Activated T-cell treated with anti-CD3 and anti-CD28 coated beads for 48 hours (primary cell): Measurements from ENCODE around the gene LGALS1.

ENCODE experiments used
- DNase-seq: peaks from one replicate; pipeline ENCODE4 v3.0.0-alpha.2; 2020; ENCODE audit warnings: low read depth

Gene LGALS1

DNA sequence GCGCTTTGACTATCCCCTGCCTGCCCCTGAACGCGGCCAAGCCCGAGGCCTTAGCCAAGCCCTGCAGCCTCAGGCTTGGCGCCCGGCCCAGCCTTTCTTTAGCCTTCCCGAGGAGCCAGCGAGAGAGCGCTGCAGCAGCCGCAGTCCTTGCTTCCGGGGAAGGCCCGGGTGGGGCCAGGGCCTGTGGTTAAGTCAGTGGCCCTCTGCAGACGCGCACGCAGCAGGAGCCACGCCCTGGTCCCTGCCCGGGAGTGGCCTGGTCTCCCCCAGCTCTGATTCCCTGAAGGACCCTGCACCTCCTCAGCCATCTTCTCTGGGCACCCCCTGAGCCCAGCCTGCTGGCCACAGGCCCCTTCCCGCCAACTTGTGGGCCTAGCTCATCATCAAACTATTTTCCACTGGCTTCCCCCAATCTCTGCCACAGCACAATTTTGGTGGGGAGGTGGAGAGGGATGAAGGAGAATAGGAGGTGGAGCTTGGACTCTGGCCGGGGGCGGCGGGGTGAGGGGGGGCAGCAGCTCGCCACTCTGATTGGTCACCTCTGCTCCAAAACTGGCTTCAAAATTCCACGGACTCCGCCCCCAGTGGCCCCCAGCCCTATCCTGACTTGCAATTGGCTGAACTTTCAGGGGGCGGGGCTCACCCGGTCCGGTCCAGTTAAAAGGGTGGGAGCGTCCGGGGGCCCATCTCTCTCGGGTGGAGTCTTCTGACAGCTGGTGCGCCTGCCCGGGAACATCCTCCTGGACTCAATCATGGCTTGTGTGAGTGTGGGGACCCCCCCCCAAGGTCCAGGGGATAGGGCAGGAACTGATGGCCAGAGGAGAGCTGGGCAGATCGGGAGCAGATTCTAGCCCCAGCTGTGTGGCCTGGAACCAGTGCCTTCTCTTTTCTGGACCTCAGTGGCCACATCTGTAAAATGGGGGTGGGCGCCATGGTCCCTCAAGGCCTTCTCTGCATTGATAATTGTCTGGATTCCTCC, at the start of gene LGALS1:
TSS of gene LGALS1 (plus strand) at position 686 of the 979 bp plus-strand sequence. CDS start at position 753, 67 bp downstream.
- peak; percentile 66 for DNase-seq

GRCh38 chr22:37625737-37626136, 49.7 kb upstream of the LGALS1 start:
- DNase-seq: no peak

GRCh38 chr22:37626144-37626543, 49.3 kb upstream of the LGALS1 start:
- DNase-seq: no peak

GRCh38 chr22:37626556-37627075, 48.8 kb upstream of the LGALS1 start:
- no peak for DNase-seq

GRCh38 chr22:37627121-37627520, 48.3 kb upstream of the LGALS1 start:
- DNase-seq: no peak

- no peak for DNase-seq
These were observed 47.9 kb upstream of the LGALS1 start for GRCh38 chr22:37627545-37627944.

- DNase-seq: no peak
These were observed 46.6 kb upstream of the LGALS1 start for GRCh38 chr22:37628830-37629229.

DNA sequence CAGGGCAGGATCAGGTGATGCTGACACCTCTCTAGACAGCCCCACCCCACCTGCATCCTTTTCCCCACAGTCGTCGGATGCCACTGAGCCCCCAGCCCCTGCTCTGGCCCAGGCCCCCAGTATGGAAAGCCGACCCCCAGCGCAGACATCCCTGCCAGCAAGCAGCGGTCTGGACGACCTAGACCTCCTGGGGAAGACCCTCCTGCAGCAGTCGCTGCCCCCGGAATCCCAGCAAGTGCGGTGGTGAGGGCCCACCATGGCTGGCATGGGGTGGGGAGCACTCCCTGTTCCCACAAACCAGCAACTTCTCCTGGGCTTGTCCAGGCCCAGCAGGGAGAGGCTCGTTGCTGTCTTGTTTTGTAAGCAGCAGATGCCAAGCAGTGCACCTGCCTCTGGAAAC, 45.5 kb upstream of the LGALS1 start:
- DNase-seq: no peak

- DNase-seq: no peak
These were observed 44.5 kb upstream of the LGALS1 start for GRCh38 chr22:37630839-37631435.

GRCh38 chr22:37631448-37632173, 43.8 kb upstream of the LGALS1 start:
- DNase-seq: no peak

DNA sequence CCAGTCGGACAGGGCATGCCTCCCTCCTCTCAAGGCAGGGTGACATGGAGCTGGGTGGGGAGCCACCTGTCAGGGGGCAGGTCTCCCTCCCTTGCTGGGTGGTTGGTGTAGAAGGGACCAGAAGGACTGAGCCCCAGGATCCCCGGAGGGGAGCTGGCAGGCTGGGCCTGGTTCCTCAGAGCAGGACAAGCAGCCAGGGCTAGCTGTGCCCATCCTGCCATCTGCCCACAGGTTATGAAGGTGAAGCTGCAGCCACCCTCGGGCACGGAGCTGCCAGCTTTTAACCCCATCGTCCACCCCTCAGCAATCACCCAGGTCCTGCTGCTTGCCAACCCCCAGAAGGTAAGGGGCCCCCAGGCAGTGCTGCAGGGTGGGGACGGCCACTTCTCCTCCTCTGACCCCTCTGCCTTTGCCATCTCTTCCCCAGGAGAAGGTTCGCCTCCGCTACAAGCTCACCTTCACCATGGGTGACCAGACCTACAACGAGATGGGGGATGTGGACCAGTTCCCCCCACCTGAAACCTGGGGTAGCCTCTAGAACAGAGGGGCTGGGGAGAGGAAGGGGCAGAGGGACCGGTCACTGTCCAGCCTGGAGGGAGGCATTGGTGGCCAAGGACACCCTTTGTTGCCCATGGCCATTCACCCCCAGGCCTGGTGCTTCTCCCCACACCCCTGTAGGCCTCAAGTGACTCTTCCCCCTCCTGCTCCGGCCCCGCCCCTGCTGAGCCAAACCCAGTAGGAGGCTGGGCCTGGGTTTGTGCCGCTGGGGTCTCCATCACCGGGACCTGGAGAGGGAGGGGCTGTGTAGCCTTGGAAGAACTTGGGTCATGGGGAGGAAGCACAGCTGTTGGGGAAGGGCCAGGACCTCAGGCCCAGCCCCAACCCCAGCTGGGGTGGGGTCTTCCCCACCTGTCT, 43.0 kb upstream of the LGALS1 start:
- DNase-seq: no peak

- no peak for DNase-seq
These were observed 42.3 kb upstream of the LGALS1 start for GRCh38 chr22:37633089-37633624.

DNA sequence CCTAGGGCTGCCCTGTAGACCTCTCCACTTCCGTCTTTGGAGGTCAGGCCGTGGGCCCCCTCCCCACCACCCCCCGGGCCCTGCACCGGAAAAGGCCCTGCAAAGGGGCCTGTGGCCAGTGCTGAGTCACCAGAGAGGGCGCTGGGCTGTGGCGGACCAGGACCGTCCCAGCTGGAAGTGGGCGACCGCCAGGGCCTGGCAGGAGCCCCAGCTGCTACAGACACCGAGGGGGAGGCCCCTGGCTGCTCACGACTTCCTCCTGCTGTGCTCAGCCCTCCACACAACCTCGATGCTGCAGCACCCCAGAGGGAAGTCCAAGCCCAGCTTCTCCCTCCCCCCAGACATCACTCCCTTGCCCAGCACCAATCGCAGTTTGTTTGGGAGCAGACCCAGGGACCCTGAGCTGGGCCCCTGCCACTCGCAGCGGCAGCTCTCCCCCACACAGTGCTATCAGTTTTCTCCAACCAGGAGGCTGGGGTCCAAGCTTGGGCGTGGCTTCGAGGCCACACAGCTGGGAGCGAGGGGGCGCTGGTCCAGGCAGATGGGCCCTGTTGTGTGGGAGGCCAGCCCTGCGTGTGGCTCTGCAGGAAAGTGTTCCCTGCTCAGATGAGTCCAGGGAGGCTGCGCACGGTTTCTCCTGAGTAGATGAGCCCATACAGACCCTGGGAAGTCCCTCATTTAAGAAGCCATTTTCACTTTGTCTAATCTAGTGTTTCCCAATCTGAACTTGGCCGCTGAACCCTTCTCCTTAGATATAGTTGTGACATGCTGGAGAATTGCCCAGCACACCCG, 41.6 kb upstream of the LGALS1 start:
- DNase-seq: peak; percentile 53

DNA sequence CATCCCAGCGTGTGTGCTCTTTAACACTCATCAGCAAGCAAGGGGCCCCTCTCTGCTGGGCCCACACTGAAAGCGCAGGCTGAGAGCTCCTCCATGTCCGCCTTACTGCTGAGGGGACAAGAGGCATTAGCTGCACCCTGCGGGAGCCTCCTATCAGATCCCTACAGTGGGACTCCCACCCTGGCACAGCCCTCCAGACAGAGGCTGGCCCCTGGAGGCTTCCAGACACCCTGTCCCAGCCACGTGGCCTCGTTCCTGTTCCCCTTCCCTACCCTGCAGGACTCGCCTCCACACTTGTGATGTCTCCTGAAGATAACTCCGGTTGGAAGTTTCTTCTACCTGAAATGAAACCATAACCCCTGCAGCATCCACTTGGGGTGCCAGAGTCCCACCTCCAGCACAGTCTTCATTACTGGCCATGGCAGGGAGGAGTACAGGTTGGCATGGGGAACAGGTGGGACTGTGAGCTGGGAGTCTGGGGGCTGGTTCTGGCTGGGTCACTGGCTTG, 41.0 kb upstream of the LGALS1 start:
- no peak for DNase-seq

DNA sequence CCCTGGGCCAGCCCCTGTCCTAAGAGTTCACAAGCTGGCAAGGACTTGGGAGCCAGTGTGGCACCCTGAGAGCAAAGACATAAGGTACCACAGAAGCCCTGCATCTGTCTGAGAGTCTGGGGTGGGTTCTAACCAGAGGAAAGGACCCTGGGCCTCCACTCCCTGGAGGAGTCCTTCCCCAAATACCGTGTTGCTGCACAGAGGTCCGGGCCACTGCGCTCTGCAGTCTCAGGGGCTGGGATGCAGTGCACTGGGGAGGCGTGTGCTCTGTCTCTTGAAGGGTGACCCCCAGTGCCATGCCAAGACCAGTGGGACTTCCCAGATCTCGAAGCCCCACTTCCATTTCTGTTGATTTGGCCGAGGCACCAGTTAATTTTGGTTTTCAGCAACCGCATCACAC, 40.3 kb upstream of the LGALS1 start:
- DNase-seq: no peak

DNA sequence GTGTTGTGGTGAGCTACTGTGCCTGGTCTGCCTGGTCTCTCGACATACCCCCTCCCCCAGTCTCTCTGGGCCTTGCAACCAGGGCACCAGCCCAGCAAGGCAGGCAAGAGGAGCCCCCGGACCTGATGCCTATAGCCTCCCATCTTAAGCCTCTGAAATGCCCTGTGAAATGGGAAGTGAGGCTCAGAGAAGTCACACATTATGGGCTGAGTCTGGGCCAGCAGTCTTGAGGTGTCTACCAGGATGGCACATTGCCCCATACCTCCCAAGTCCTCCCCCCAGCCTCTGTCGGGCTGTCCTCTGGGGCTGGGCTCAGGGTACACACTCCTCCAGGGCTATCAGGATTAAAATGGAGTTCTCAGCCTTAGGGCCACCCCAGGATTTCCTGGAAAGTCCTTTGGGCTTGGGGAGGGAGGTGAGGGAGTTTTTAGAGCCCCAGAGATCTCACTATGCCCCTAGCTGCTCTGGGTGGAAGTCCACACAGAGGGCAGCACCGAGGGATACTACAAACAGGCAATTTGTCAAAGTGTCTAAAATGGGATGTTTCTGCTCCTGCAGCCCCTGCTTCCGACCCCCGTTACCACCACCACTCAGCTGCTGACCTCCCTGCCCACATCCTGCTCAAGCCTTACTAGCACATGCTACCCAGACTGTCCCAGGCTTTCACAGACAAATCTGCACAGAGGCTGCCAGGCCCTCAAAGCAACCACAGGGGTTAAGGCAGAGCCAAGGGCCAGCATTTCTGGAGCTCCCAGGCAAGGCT, 39.1 kb upstream of the LGALS1 start:
- no peak for DNase-seq

GRCh38 chr22:37636949-37637273, 38.5 kb upstream of the LGALS1 start:
- no peak for DNase-seq

DNA sequence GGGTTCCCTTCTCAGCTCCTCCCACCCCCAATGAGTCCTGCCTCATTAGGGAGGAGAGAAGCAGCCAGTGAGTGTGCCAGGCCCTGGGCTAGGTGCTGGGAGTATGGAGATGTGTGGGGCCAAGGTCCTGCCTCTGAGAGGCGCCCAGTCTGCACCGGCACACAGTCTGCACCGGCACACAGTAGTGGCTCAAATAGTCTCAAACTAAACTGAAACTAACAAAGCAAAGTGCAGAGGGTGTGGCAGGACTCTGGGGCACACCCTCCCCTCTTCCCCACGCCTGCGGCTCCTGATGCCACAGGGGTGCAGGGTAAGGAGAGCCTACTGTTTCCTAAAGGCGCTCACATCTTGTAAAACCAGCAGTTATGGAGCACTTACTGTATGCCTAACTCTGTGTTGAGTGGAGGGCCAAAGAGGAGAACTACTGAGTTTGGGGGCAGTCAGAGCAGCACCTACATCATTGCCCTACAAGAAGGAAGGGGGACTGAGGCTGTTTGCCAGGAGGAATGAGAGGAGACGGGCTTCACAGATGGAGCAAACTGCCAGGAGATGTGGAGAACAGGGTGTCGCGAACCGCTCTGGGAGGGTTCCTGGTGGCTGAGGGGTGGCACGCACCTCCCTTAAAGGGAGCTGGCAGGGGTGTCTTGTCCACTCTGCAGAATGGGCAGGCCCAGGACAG, 36.9 kb upstream of the LGALS1 start:
- DNase-seq: no peak
